Measurements from ENCODE around the gene ETV2.

- TF ChIP-seq, protein P1, sequence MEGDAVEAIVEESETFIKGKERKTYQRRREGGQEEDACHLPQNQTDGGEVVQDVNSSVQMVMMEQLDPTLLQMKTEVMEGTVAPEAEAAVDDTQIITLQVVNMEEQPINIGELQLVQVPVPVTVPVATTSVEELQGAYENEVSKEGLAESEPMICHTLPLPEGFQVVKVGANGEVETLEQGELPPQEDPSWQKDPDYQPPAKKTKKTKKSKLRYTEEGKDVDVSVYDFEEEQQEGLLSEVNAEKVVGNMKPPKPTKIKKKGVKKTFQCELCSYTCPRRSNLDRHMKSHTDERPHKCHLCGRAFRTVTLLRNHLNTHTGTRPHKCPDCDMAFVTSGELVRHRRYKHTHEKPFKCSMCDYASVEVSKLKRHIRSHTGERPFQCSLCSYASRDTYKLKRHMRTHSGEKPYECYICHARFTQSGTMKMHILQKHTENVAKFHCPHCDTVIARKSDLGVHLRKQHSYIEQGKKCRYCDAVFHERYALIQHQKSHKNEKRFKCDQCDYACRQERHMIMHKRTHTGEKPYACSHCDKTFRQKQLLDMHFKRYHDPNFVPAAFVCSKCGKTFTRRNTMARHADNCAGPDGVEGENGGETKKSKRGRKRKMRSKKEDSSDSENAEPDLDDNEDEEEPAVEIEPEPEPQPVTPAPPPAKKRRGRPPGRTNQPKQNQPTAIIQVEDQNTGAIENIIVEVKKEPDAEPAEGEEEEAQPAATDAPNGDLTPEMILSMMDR (IDR thresholded peaks at IDR 0.05; ENCODE audit: low read depth, low read length, poor library complexity, severe bottlenecking) = no peak
- no peak for TF ChIP-seq EZH2phosphoT487 (IDR thresholded peaks at IDR 0.05; ENCODE audit: borderline replicate concordance, low read length)
Observed at GRCh38 chr19:35692010-35692409, 50.5 kb downstream of the ETV2 start.
